PFSK-1 (cell line): ENCODE measurements around the gene ARHGEF18. TPM values are rescaled to one million over a fixed set of nuclear protein-coding genes. Genes with fewer than 3 reads are reported as not detected.

Source experiments
- FOXP2 ChIP-seq: optimal IDR thresholded peaks from 2 replicates; pipeline ENCODE3; 2011; ENCODE audit warnings: borderline replicate concordance, control low read depth, inconsistent platforms; ENCODE audit not compliant: insufficient read depth; ENCODE audit errors: extremely low read length, extremely low read depth
- POLR2AphosphoS5 ChIP-seq: IDR thresholded peaks from 2 replicates; pipeline ENCODE4 v1.6.1; 2012; ENCODE audit warnings: low read depth, mild to moderate bottlenecking, control low read depth, low read length, moderate library complexity
- SIN3A ChIP-seq: IDR thresholded peaks from 2 replicates; pipeline ENCODE4 v1.6.1; 2012; ENCODE audit warnings: mild to moderate bottlenecking, low read length, moderate library complexity, borderline replicate concordance; ENCODE audit not compliant: insufficient read depth
- TAF1 ChIP-seq: IDR thresholded peaks from 2 replicates; pipeline ENCODE4 v1.6.1; 2012; ENCODE audit warnings: low read length, control low read depth, borderline replicate concordance; ENCODE audit not compliant: insufficient read depth
- polyA plus RNA-seq: library from polyadenylated mRNA; unstranded; fragments of >200 nt; gene quantifications from one replicate; pipeline ENCODE4 v1.2.1, GENCODE V29; 2012; ENCODE audit warnings: low read depth, missing spikeins; ENCODE audit not compliant: insufficient read length
- TF ChIP-seq, protein P1 (sequence below), 2 experiments: IDR thresholded peaks; 2 replicates each; pipeline versions ENCODE4 v1.6.1 to v1.8.0; 2011 to 2012; ENCODE audit warnings: low read depth in 2 of 2, low read length in 2 of 2, control low read depth in 1 of 2, inconsistent platforms in 1 of 2, mild to moderate bottlenecking in 1 of 2, moderate library complexity in 1 of 2; ENCODE audit not compliant: insufficient read depth in 1 of 2

ARHGEF18 gene
- polyA plus RNA-seq: 21.4 TPM

DNA sequence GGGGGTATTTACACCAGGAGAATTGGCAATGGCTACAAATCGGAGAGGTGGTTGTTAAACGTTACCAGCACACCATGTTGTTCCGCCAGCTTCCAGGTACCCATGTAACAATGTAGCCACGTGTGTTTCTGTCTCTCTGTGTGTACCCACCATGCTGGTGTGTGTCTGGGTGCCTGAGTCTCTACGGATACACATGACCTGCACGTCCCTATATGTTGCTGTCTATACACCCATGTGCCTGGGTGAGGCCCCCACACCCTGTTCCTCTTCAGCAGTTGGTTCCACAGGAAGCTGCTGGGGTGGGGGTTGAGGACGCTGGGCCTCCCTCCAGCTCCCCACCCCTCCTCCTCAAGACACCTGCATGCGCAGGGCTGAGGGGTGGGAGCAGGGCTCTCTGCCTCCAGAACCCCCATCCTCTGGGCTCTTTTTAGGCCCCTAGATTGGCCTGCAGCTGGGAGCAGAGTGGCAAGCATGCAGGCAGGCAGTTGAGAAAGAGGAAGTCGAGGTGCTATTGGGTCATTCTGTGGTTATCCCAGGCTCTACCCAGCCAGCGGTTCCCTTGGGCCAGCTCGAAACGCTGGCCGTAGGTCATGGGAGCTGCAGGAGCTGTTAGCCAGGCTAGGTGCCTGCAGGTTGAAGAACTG is at the start of gene ARHGEF18:
TSS of gene ARHGEF18 (plus strand) at position 351 of the 644 bp plus-strand sequence. CDS start 13,954 bp downstream, outside the sequence.
- TF ChIP-seq TAF1 (no peak), FOXP2 (no peak), POLR2AphosphoS5 (no peak), SIN3A (no peak)
- TF ChIP-seq, protein P1, sequence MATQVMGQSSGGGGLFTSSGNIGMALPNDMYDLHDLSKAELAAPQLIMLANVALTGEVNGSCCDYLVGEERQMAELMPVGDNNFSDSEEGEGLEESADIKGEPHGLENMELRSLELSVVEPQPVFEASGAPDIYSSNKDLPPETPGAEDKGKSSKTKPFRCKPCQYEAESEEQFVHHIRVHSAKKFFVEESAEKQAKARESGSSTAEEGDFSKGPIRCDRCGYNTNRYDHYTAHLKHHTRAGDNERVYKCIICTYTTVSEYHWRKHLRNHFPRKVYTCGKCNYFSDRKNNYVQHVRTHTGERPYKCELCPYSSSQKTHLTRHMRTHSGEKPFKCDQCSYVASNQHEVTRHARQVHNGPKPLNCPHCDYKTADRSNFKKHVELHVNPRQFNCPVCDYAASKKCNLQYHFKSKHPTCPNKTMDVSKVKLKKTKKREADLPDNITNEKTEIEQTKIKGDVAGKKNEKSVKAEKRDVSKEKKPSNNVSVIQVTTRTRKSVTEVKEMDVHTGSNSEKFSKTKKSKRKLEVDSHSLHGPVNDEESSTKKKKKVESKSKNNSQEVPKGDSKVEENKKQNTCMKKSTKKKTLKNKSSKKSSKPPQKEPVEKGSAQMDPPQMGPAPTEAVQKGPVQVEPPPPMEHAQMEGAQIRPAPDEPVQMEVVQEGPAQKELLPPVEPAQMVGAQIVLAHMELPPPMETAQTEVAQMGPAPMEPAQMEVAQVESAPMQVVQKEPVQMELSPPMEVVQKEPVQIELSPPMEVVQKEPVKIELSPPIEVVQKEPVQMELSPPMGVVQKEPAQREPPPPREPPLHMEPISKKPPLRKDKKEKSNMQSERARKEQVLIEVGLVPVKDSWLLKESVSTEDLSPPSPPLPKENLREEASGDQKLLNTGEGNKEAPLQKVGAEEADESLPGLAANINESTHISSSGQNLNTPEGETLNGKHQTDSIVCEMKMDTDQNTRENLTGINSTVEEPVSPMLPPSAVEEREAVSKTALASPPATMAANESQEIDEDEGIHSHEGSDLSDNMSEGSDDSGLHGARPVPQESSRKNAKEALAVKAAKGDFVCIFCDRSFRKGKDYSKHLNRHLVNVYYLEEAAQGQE (IDR thresholded peaks at IDR 0.05; ENCODE audit: insufficient read depth in 1 of 2, low read depth in 2 of 2, low read length in 2 of 2): no peak

DNA sequence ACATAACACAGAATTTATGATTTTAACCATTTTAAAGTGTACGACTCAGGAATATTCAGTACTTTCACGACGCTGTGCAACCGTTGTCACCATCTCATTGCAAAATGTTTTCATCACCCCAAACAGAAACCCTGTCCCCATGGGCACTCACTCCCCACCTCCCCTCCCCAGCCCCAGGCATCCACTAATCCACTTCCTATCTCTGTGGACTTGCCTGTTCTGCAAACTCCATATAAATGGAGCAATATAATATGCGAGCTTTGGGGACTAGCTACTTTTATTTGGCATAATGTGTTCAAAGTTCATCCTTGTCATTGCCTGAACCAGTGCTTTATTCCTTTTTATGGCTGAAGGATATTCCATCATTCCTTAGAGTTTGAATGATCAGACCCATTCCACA is 47.2 kb upstream of the ARHGEF18 start:
- TF ChIP-seq TAF1 (no peak), FOXP2 (no peak), SIN3A (no peak), POLR2AphosphoS5 (no peak)
- TF ChIP-seq, protein P1 (IDR thresholded peaks at IDR 0.05; ENCODE audit: insufficient read depth in 1 of 2, low read depth in 2 of 2, low read length in 2 of 2): no peak

DNA sequence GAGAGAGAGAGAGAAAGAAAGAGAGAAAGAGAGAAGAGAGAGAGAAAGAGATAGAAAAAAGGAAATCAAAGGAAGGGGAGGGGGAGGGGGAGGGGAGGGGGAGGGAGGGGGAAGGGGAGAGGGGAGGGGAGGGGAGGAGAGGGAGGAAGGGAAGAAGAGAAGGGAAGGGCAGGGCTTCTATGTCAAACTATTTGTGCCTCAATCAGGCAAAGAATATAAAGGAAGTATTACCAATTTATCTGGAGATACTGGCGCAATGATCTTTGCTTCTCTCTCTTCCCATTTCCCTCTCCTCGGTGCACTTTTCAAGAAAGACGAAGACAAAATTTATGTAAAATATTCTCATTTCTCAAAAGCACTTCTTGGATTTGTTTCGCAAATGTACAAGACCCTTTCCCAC is 45.3 kb upstream of the ARHGEF18 start:
- TF ChIP-seq, protein P1 (IDR thresholded peaks at IDR 0.05; ENCODE audit: insufficient read depth in 1 of 2, low read depth in 2 of 2, low read length in 2 of 2): no peak
- TF ChIP-seq SIN3A: no peak
- TF ChIP-seq POLR2AphosphoS5: no peak
- TF ChIP-seq FOXP2: no peak
- TF ChIP-seq TAF1: no peak

DNA sequence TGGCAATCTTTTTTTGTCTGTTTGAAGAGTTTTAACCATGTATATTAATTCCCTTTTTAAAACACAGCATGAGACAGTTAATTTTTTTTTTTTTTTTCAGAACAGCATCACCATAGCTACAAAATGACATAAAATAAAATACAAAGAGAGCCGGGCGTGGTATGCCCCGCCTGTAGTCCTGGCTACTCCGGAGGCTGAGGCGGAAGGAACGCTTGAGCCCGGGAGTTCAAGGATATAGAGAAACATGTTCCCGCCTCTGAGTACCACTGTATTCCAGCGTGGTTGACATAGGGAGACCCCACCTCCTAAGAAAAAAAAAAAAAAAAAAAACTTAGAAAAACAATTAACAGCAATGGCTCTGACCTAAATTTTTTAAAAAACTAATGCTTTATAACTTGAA is 44.5 kb upstream of the ARHGEF18 start:
- no peak for TF ChIP-seq POLR2AphosphoS5
- TF ChIP-seq, protein P1 (IDR thresholded peaks at IDR 0.05; ENCODE audit: insufficient read depth in 1 of 2, low read depth in 2 of 2, low read length in 2 of 2): no peak
- TF ChIP-seq TAF1: no peak
- TF ChIP-seq FOXP2: no peak
- TF ChIP-seq SIN3A: no peak
